HFF-Myc (cell line): ENCODE results near the gene EEF1G.
"Not testable (repeated sequence)": the region's sequence is repeated elsewhere in the genome, so short reads cannot be mapped to it uniquely, and the experiment has no call there.

Source experiments
- DNase-seq: peaks from one replicate; pipeline ENCODE4 v3.0.0-alpha.2; 2011; ENCODE audit warnings: low read depth; ENCODE audit errors: extremely low read depth
- H3K4me3 ChIP-seq: replicated peaks from 2 replicates; pipeline ENCODE4 v1.5.1; 2011; ENCODE audit warnings: low read depth, mild to moderate bottlenecking, control low read depth, low read length
- TF ChIP-seq, protein P1 (sequence below): IDR thresholded peaks from 2 replicates; pipeline ENCODE4 v1.5.1; 2012; ENCODE audit warnings: mild to moderate bottlenecking, low read depth, low read length, control low read depth; ENCODE audit errors: missing control alignments

The EEF1G gene, protein sequence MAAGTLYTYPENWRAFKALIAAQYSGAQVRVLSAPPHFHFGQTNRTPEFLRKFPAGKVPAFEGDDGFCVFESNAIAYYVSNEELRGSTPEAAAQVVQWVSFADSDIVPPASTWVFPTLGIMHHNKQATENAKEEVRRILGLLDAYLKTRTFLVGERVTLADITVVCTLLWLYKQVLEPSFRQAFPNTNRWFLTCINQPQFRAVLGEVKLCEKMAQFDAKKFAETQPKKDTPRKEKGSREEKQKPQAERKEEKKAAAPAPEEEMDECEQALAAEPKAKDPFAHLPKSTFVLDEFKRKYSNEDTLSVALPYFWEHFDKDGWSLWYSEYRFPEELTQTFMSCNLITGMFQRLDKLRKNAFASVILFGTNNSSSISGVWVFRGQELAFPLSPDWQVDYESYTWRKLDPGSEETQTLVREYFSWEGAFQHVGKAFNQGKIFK

DNA sequence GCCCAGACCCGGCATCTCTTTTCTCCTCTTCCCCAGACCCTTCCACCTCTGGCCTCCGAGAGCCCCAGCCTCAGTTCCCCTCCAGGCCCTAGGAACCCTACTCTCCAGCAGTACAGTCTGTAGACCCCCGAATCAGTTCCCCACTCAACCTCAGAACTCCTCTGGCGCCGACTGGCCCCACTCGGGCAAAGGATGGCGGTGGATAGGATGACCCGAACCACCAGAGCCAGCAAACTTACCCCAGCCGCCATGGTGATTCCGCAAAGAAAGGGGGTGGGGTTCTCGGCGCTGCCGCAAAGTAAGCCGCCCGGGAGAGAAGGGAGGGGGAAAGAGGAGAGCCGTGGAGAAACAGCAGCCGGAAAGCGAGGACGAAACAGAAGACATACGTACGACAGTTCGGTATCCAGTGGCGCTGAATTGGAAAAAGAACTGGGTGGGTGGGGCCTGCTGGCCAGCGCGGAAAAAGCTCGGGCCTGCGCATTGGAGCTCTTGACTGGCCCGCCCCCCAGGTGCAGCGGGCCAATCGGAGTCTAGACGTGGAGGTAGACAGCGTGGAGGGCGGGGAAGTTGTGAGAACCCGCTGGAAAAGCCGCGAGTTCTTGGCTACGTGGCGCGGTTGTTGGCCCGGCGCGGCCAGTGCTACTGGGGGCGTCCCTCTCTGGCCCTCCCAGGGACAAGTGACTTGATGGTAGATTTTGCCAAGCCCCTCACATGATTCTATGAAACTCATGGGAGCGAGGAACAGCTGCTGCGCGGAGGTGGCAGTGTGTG lies at the start of gene EEF1G:
TSS of gene EEF1G (minus strand) at position 300 of the 771 bp plus-strand sequence. CDS start at position 251, 49 bp downstream.
- TF ChIP-seq, protein P1, sequence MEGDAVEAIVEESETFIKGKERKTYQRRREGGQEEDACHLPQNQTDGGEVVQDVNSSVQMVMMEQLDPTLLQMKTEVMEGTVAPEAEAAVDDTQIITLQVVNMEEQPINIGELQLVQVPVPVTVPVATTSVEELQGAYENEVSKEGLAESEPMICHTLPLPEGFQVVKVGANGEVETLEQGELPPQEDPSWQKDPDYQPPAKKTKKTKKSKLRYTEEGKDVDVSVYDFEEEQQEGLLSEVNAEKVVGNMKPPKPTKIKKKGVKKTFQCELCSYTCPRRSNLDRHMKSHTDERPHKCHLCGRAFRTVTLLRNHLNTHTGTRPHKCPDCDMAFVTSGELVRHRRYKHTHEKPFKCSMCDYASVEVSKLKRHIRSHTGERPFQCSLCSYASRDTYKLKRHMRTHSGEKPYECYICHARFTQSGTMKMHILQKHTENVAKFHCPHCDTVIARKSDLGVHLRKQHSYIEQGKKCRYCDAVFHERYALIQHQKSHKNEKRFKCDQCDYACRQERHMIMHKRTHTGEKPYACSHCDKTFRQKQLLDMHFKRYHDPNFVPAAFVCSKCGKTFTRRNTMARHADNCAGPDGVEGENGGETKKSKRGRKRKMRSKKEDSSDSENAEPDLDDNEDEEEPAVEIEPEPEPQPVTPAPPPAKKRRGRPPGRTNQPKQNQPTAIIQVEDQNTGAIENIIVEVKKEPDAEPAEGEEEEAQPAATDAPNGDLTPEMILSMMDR = no peak
- DNase-seq = peak; percentile 100

DNA sequence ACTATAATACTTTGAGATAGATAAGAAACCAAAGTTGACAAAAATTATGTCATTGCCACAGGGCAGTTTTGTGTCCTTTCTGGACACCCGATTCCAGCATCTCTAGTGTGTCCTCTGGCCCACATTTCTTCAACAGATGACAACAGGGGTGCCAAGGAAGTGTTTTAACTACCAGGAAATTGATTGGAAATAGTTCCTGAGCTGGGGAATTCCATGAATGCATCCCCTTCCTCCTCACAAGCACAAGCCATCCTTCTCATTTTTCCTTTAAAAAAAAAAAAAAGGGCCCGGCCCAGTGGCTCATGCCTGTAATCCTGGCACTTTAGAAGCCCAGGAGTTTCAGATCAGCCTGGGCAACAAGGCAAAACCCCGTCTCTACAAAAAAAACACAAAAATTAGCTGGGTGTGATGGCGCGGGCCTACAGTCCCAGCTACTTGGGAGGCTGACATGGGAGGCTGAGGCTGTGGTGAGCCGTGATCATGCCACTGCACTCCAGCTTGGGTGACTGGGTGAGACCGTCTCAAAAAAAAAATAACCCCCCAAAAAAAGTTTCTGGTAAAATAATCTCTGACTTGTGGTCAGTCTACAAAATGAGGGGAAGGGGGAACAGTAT lies 48.9 kb upstream of the EEF1G start:
- no peak for DNase-seq
- TF ChIP-seq, protein P1 = no peak
- no peak overlapping the region for H3K4me3 ChIP-seq

More for the DNA sequence above, at the start of gene EEF1G:
- H3K4me3 ChIP-seq = peak within 1 kb of the TSS; percentile 100

DNA sequence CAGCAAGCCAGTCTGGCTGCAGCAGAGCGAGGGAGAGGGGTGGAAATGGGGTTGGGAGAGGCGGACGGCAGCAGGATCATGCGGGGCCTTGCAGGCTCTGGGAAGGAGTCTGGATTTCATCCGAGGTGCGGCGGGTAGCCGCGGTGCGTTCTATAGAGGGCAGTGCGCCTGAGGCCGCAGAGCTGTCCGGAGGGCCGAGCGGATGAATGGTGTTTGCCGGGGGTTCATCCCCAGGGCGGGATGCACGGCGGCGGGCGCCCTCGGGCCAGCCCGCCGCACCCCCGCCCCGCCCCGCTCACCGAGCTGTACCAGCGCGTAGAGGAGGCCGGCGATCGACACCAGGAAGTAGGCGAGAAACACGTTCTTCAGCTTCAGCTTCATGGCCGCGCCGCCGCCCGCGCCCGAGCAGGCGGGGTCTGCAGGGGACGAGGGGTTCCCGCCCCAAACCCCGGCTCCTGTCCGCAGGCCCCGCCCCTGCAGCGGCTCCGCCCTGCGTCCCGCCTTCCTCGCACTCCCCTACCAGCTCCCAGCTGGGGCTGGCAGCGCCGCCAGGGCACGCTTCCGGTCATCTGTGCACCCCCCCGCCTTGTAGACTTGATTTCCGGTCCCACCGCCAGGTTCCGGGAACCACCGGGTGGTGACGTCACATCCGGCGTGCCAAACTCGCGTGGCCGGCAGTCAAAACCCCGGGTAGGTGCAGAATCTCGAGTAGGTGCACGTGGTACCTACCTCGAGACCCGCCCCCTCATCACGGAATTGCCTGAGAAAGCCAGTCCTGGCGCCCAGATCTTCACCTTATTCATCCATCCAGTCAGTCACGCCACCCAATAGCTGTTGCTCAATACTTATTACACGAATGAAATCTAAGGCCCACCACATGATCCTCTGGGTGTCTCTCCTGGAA lies 48.1 kb upstream of the EEF1G start, which contains the start of gene B3GAT3:
TSS of gene B3GAT3 (minus strand) at position 420 of the 904 bp plus-strand sequence. CDS start at position 381, 39 bp downstream.
- DNase-seq = peak; percentile 91
- peak within 1 kb of the TSS; percentile 72 for H3K4me3 ChIP-seq
- TF ChIP-seq, protein P1 = no peak

DNA sequence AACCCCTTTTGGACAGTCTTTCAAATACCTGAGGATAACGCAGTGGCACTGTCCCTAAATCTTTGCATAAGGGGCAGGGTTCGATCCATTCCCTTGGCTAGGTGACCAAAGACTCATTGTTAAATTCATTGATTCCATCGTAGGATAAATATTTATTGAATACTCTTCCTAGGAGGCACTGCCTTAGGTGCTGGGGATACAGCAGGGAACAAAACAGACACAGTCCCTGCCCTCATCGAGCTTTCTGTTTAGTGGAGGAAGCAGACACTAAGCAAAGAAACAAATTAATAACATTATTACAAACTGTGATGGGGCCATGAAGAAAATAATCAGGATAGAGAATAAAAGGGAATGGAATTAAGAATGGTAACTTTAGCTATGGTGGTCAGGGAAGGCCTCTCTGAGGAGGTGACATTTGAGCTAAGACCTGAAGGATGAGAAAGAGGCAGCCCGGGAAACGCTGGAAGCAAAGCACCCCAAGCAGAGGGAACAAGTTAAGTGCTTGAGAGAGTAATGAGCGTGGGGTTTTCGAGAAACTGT lies 47.4 kb upstream of the EEF1G start:
- DNase-seq = no peak
- H3K4me3 ChIP-seq = peak overlapping the region; percentile 72
- TF ChIP-seq, protein P1 = no peak

DNA sequence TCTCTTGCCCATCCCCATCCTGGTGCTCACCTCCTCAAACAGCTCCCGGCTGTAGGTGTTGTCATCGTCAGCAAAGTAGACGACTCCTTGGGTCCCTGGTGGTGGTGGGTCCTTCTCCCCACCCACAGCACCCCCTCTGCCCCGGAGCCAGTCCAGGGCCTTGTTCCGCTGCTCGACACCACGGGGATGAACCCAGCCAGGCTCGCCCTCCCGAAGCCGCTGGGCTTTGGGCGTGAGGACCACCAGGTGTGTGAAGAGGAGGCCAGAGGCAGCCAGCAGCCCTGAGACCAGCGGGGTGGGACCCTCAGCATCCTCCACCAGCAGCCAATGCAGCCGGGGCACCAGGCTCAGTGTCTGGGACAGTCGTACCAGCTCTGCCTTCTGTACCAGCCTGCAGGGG lies 43.3 kb upstream of the EEF1G start:
- DNase-seq, H3K4me3 ChIP-seq: not testable (repeated sequence)

DNA sequence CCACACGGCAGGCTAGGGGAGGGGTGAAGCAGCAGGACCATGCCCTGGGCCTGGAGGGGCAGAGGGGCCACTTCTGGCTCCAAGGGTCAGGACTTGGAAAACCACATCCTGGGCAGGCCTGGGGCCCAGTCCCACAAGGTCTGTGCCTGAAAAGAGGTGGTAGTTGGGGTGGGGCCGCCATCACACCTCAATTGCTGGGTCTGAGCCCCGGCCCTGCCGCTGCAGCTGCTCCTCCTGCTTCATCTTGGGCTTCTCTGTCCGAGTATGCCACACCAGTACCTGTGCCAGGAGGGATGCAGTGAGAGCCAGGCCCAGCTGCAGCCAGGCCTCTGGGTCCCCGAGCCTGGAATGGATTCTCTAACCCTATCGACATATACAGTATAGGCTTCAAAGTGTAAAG lies 41.8 kb upstream of the EEF1G start:
- TF ChIP-seq, protein P1 = no peak
- no peak overlapping the region for H3K4me3 ChIP-seq
- DNase-seq = no peak
